HepG2 (cell line): ENCODE measurements around the gene CEP83. TPM values are rescaled to one million over a fixed set of nuclear protein-coding genes. Genes with fewer than 3 reads are reported as not detected.
A peak's percentile ranks its signal among the peaks of the same experiment; 100 is the strongest.

Experiments used
- ARID3A ChIP-seq: IDR thresholded peaks from 2 replicates; pipeline ENCODE4 v1.6.1; 2012; ENCODE audit warnings: low read depth, low read length, improper control_type of control experiment
- CTCF ChIP-seq: sonication (generic); formaldehyde crosslinking; IDR thresholded peaks from 2 replicates; pipeline ENCODE4 v1.5.0; 2020; ENCODE audit warnings: mild to moderate bottlenecking, missing genetic modification reagents, moderate library complexity
- EZH2 ChIP-seq: conservative IDR thresholded peaks from 2 replicates; pipeline ENCODE4 v1.6.1; 2012; ENCODE audit warnings: mild to moderate bottlenecking, low read depth, low read length, moderate library complexity
- GMEB2 ChIP-seq: IDR thresholded peaks from 2 replicates; pipeline ENCODE4 v1.6.1; 2016; ENCODE audit warnings: missing biosample characterization, missing genetic modification reagents, low read depth
- HMG20B ChIP-seq: conservative IDR thresholded peaks from 2 replicates; pipeline ENCODE4 v1.6.1; 2016; ENCODE audit warnings: missing genetic modification reagents, missing compliant biosample characterization
- HNF4A ChIP-seq: sonication (generic); formaldehyde crosslinking; IDR thresholded peaks from 2 replicates; pipeline ENCODE4 v1.4.0; 2020; ENCODE audit warnings: missing genetic modification reagents
- NR1H2 ChIP-seq: sonication (generic); formaldehyde crosslinking; IDR thresholded peaks from 2 replicates; pipeline ENCODE4 v1.8.1; 2022; ENCODE audit warnings: low read depth, missing genetic modification reagents, borderline replicate concordance
- SAP130 ChIP-seq: IDR thresholded peaks from 2 replicates; pipeline ENCODE4 v1.6.1; 2016; ENCODE audit warnings: low read depth
- TEF ChIP-seq: sonication (generic); formaldehyde crosslinking; IDR thresholded peaks from 2 replicates; pipeline ENCODE4 v1.5.0; 2020; ENCODE audit warnings: missing genetic modification reagents
- TFAP4 ChIP-seq: sonication (generic); IDR thresholded peaks from 2 replicates; pipeline ENCODE4 v1.6.1; 2016; ENCODE audit warnings: low read depth, borderline replicate concordance
- THAP11 ChIP-seq: IDR thresholded peaks from 2 replicates; pipeline ENCODE4 v1.6.1; 2016; ENCODE audit warnings: missing biosample characterization, missing genetic modification reagents
- ZBTB25 ChIP-seq: IDR thresholded peaks from 2 replicates; pipeline ENCODE4 v1.6.1; 2018; ENCODE audit warnings: missing genetic modification reagents
- ZBTB46 ChIP-seq: sonication (generic); formaldehyde crosslinking; IDR thresholded peaks from 2 replicates; pipeline ENCODE4 v1.4.0; 2020; ENCODE audit warnings: mild to moderate bottlenecking, missing genetic modification reagents, borderline replicate concordance
- ZNF225 ChIP-seq: sonication (generic); formaldehyde crosslinking; IDR thresholded peaks from 2 replicates; pipeline ENCODE4 v1.4.0; 2020; ENCODE audit warnings: mild to moderate bottlenecking, missing genetic modification reagents
- ZNF367 ChIP-seq: sonication (generic); formaldehyde crosslinking; IDR thresholded peaks from 2 replicates; pipeline ENCODE4 v1.4.0; 2020; ENCODE audit warnings: missing genetic modification reagents, borderline replicate concordance
- polyA plus RNA-seq, 8 experiments: library from polyadenylated mRNA; depleted of rRNA in 3 of 8; stranded (reverse) in 7 of 8; unstranded in 1 of 8; fragments of >200 nt; fragmentation: Illumina TruSeq in 4 of 8; extraction: Trizol in 4 of 8; gene quantifications; 2 replicates each; pipeline versions ENCODE4 v1.2.1 to v1.2.3, GENCODE V29; 2011 to 2016; ENCODE audit warnings: low read depth in 4 of 8, missing spikeins in 1 of 8, mixed read lengths in 1 of 8; ENCODE audit not compliant: insufficient read depth in 1 of 8
- total RNA-seq, 5 experiments: library from RNA; depleted of rRNA; stranded (reverse); fragments of >200 nt; fragmentation: Illumina TruSeq; extraction: Trizol; gene quantifications; 2 replicates each; pipeline ENCODE4 v1.2.3, GENCODE V29; 2016; ENCODE audit warnings: low read depth in 1 of 5

Gene CEP83
- total and polyA plus RNA-seq, 2 of the 13 experiments (the other 11 are each of a cell fraction or from before 2014, with no cell fraction given), result 6.2 to 19.2 TPM

GRCh38 chr12:94459728-94460615 lies at the start of gene CEP83 (continued):
- no peak for TF ChIP-seq ARID3A
- TF ChIP-seq ZNF225 (CRISPR knock-in tag), result peak; percentile 36; the same call in 1 of the 2 replicates
- no peak for TF ChIP-seq ZBTB46 (CRISPR knock-in tag)
- TF ChIP-seq TEF (CRISPR knock-in tag), result no peak
- peak; percentile 86 for TF ChIP-seq GMEB2 (CRISPR knock-in tag)
- no peak for TF ChIP-seq ZNF367 (CRISPR knock-in tag)
- peak; percentile 31 for TF ChIP-seq CTCF (CRISPR knock-in tag)
- peak; percentile 82; the same call in 1 of the 2 replicates for TF ChIP-seq ZBTB25 (CRISPR knock-in tag)
- 0 out of 2 replicates have a peak, but pooled peaks have one; percentile 41 for TF ChIP-seq HMG20B (CRISPR knock-in tag)
- peak; percentile 78 for TF ChIP-seq THAP11 (CRISPR knock-in tag)
- TF ChIP-seq HNF4A (CRISPR knock-in tag), result no peak
- TF ChIP-seq NR1H2 (CRISPR knock-in tag), result no peak
- no peak for TF ChIP-seq TFAP4
- peak; percentile 92 for TF ChIP-seq SAP130
- TF ChIP-seq EZH2, result no peak
